Vagina (tissue), 2 donors: Measurements from ENCODE around the gene POU3F3. TPM values are rescaled to one million over a fixed set of nuclear protein-coding genes. Genes with fewer than 3 reads are reported as not detected.

Experiments used
- DNase-seq, 2 donors: peaks; one replicate each; pipeline ENCODE4 v3.0.0-alpha.2; 2017; ENCODE audit errors: extremely low spot score in 2 of 2
- H3K27ac ChIP-seq: fragments of 200-600 bp; sonication (generic); one replicate; pipeline ENCODE4 v1.5.1; 2019
- H3K27me3 ChIP-seq: fragments of 200-600 bp; sonication (generic); one replicate; pipeline ENCODE4 v1.5.1; 2019
- H3K36me3 ChIP-seq, 2 donors: fragments of 200-600 bp; sonication (generic); one replicate each; pipeline ENCODE4 v1.5.1; 2017 to 2019
- H3K4me1 ChIP-seq: fragments of 200-600 bp; sonication (generic); one replicate; pipeline ENCODE4 v1.5.1; 2019
- H3K4me3 ChIP-seq, 2 donors: fragments of 200-600 bp; sonication (generic); 1 replicate in 1 of 2; 2 replicates in 1 of 2; pipeline ENCODE4 v1.5.1; 2016 to 2019
- H3K9me3 ChIP-seq: fragments of 200-600 bp; sonication (generic); one replicate; pipeline ENCODE4 v1.5.1; 2019
- CTCF ChIP-seq, 3 experiments: fragments of 450-650 bp in 2 of 3; fragments of 200-600 bp in 1 of 3; sonication (generic) in 1 of 3; IDR thresholded peaks; one replicate each; pipeline ENCODE4 v1.5.1; 2017 to 2019; ENCODE audit warnings: antibody characterized with exemption in 3 of 3, mild to moderate bottlenecking in 2 of 3, moderate library complexity in 2 of 3
- POLR2A ChIP-seq, 2 donors: fragments of 450-650 bp; IDR thresholded peaks; one replicate each; pipeline ENCODE4 v1.6.1; 2017; ENCODE audit warnings: antibody characterized with exemption in 2 of 2, mild to moderate bottlenecking in 2 of 2, moderate library complexity in 2 of 2
- POLR2AphosphoS5 ChIP-seq, 2 donors: sonication (generic); formaldehyde crosslinking; IDR thresholded peaks; one replicate each; pipeline ENCODE4 v1.9.0; 2017; ENCODE audit warnings: antibody characterized with exemption in 2 of 2, mild to moderate bottlenecking in 2 of 2, low read depth in 1 of 2; ENCODE audit not compliant: insufficient read depth in 1 of 2
- intact Hi-C: fragments of 100-400 bp; cut with DNase I; formaldehyde crosslinking; loops from one replicate; pipeline ENCODE4 v1.15.1; 2023
- total RNA-seq: library from RNA; depleted of rRNA; stranded (reverse); fragments of >200 nt; gene quantifications from one replicate; pipeline ENCODE4 v1.2.3, GENCODE V29; 2016

POU3F3 gene
- total RNA-seq, 1 donor from 2014 or later: not detected

DNA sequence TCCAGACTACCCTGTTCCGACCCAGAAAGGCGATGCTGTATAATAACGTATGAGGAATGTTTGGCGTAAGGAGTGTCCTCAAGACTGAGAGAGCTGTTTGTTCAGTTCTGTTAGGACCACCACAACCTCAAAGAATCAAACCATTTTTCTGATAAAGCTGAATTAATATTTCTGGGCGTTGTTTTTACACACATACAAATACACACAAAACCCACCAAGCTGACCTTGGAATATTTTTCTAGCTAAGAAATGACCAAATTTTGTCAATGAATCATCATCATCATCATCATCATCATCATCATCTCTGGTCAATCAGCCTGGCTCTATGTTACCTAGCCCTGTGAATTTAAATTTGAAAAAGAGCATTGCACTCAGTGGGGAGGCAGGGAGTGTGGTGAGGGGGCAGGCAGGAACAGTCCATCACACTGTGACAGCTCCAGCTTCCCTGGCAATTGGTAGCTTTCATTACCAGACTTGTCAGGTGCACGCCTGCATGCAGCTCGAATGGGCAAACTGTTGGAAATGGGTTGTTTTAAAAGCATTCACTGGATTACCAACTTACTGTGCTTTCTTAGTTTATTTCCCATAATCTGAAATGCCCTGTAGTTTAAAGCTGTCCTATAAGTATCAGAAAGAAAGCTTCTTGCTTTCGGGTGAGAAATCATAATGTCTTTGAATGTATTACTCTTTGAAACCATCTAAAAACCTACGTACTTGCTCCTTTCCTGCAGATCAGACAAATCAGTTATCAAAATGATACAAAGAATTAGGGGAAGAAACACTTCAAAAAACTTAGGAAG lies 6.9 kb upstream of the POU3F3 start:
- no peaks in the 10 kb centered on the region for H3K9me3 ChIP-seq
- TF ChIP-seq CTCF (IDR thresholded peaks at IDR 0.05) (no peak), POLR2A (IDR thresholded peaks at IDR 0.05) (no peak), POLR2AphosphoS5 (IDR thresholded peaks at IDR 0.05; ENCODE audit: insufficient read depth in 1 of 2, low read depth in 1 of 2) (no peak)
- no peak overlapping the region for H3K4me3 ChIP-seq
- peaks cover 13% of the 10 kb centered on the region for H3K4me1 ChIP-seq
- no peaks in the 10 kb centered on the region for H3K36me3 ChIP-seq
- H3K27me3 ChIP-seq: peaks cover 27% of the 10 kb centered on the region
- intact Hi-C loops: no loop called here
- no peak for DNase-seq
- no peak overlapping the region for H3K27ac ChIP-seq

- H3K27ac ChIP-seq: no peak overlapping the region
- no peak for DNase-seq
- H3K9me3 ChIP-seq: no peaks in the 10 kb centered on the region
- no peak overlapping the region for H3K4me3 ChIP-seq
- H3K27me3 ChIP-seq: peaks cover 28% of the 10 kb centered on the region
- TF ChIP-seq POLR2A (IDR thresholded peaks at IDR 0.05) (no peak), CTCF (IDR thresholded peaks at IDR 0.05) (no peak), POLR2AphosphoS5 (IDR thresholded peaks at IDR 0.05; ENCODE audit: insufficient read depth in 1 of 2, low read depth in 1 of 2) (no peak)
- H3K36me3 ChIP-seq: no peaks in the 10 kb centered on the region
- intact Hi-C loops: no loop called here
- H3K4me1 ChIP-seq: peaks cover 20% of the 10 kb centered on the region
These were observed 6.2 kb upstream of the POU3F3 start for GRCh38 chr2:104847586-104848160.

DNA sequence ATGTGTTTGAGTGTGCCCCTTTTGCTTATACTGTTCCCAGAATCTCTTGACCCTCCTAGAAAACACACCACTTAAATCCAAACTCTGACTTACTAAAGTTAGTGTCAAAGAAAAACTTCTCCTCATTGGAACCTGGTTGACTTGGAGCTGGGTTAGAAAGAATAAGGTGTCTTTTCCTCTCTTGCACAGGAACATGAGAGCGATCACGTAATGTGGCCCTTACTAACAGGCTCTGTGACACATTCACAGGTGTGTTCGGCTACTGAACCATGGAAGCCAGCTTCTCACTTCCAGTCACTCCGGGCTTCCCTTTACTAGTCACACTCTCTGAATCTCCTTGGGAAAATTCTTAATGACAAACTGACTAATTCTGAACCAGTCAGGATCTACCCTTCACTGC lies 5.4 kb upstream of the POU3F3 start:
- intact Hi-C loops: no loop called here
- H3K4me1 ChIP-seq: peaks cover 28% of the 10 kb centered on the region
- H3K27me3 ChIP-seq: peaks cover 20% of the 10 kb centered on the region
- DNase-seq: no peak
- no peak overlapping the region for H3K27ac ChIP-seq
- H3K9me3 ChIP-seq: no peaks in the 10 kb centered on the region
- H3K36me3 ChIP-seq: no peaks in the 10 kb centered on the region
- TF ChIP-seq POLR2A (IDR thresholded peaks at IDR 0.05) (no peak), POLR2AphosphoS5 (IDR thresholded peaks at IDR 0.05; ENCODE audit: insufficient read depth in 1 of 2, low read depth in 1 of 2) (no peak), CTCF (IDR thresholded peaks at IDR 0.05) (no peak)
- H3K4me3 ChIP-seq: no peak overlapping the region

DNA sequence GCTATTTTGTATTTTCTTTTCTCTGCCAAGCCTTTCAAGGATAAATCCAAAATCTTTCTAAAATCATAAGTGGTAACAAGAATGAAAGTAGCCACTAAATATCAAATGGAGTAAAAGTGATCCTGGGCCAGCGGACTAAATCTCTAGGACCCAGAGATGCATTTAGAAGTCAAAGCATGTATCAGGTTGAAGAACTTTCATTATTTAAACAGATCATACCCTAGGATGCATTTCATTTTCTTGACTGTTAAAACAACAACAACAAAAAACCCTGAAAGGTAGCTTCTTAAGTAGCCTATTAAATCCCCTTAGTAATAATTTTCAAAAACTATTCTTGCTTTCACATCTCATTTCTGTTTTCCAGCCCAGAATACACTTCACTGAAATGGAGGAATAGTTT lies 4.8 kb upstream of the POU3F3 start:
- Histone ChIP-seq H3K36me3 (no peaks in the 10 kb centered on the region), H3K9me3 (no peaks in the 10 kb centered on the region), H3K27ac (no peak overlapping the region), H3K4me3 (no peak overlapping the region), H3K27me3 (peaks cover 17% of the 10 kb centered on the region), H3K4me1 (peaks cover 33% of the 10 kb centered on the region)
- intact Hi-C loops: no loop called here
- TF ChIP-seq POLR2A (IDR thresholded peaks at IDR 0.05): no peak
- TF ChIP-seq POLR2AphosphoS5 (IDR thresholded peaks at IDR 0.05; ENCODE audit: insufficient read depth in 1 of 2, low read depth in 1 of 2): no peak
- no peak for TF ChIP-seq CTCF (IDR thresholded peaks at IDR 0.05)
- no peak for DNase-seq

DNA sequence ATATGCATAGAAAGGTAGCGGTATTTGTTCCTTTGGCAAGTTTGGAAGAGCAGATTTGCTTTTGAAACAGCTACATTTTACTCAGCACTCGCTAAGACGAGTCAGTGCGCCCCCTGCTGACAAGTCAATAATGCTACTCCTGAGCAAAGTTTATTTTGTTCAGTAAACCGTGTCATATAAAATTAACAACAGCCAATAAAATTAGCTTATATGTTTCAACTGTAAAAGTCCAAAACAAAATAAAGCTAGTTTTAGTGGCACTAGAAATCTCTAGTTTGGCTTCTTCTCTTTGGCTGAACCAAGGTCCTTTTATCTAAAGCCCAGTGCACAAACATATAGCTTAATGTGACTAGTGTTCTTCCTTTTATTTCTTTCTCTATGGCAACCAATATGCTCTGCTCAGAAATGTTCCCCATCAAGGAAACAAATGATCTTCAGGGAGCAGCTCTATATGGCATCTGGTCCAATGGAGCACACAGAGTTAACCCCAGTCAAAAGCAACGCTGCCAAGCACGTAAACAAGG lies 4.2 kb upstream of the POU3F3 start:
- Histone ChIP-seq H3K27ac (no peak overlapping the region), H3K4me3 (no peak overlapping the region), H3K27me3 (peaks cover 23% of the 10 kb centered on the region), H3K4me1 (peaks cover 30% of the 10 kb centered on the region), H3K36me3 (no peaks in the 10 kb centered on the region), H3K9me3 (no peaks in the 10 kb centered on the region)
- no peak for DNase-seq
- intact Hi-C loops: no loop called here
- TF ChIP-seq POLR2AphosphoS5 (IDR thresholded peaks at IDR 0.05; ENCODE audit: insufficient read depth in 1 of 2, low read depth in 1 of 2) (no peak), CTCF (IDR thresholded peaks at IDR 0.05) (peak in 2 of 3 experiments; percentile 28 to 37)
